NCI-H526 (cell line): ENCODE data around the gene PPP6R2.
"Not testable (repeated sequence)": the region's sequence is repeated elsewhere in the genome, so short reads cannot be mapped to it uniquely, and the experiment has no call there.

Experiments used
- DNase-seq, 2 experiments: peaks; one replicate each; lab custom pipeline; 2025; lab: John Stamatoyannopoulos, UW

Gene PPP6R2

GRCh38 chr22:50400406-50400805 is 57.3 kb downstream of the PPP6R2 start:
- DNase-seq = no peak

GRCh38 chr22:50400931-50401330 is 57.8 kb downstream of the PPP6R2 start:
- no peak for DNase-seq

GRCh38 chr22:50401907-50402306 is 58.8 kb downstream of the PPP6R2 start:
- no peak for DNase-seq

GRCh38 chr22:50403701-50404101 is 60.6 kb downstream of the PPP6R2 start:
- no peak for DNase-seq

GRCh38 chr22:50406416-50407170 is 63.5 kb downstream of the PPP6R2 start:
- no peak for DNase-seq

- DNase-seq = no peak
Measured at GRCh38 chr22:50408311-50408710, 65.2 kb downstream of the PPP6R2 start.

- DNase-seq = not testable (repeated sequence)
Measured at GRCh38 chr22:50408954-50409353, 65.8 kb downstream of the PPP6R2 start.

- no peak for DNase-seq
Measured at GRCh38 chr22:50414476-50415248, 71.5 kb downstream of the PPP6R2 start.

GRCh38 chr22:50415426-50415825 is 72.3 kb downstream of the PPP6R2 start:
- DNase-seq = no peak

GRCh38 chr22:50416996-50417395 is 73.9 kb downstream of the PPP6R2 start:
- DNase-seq = no peak

GRCh38 chr22:50417411-50418210 is 74.5 kb downstream of the PPP6R2 start:
- DNase-seq = no peak

GRCh38 chr22:50418624-50419023 is 75.5 kb downstream of the PPP6R2 start:
- DNase-seq = no peak

GRCh38 chr22:50419116-50419515 is 76.0 kb downstream of the PPP6R2 start:
- no peak for DNase-seq

- DNase-seq = no peak
Measured at GRCh38 chr22:50420015-50420414, 76.9 kb downstream of the PPP6R2 start.

GRCh38 chr22:50420581-50420980 is 77.5 kb downstream of the PPP6R2 start:
- no peak for DNase-seq

GRCh38 chr22:50422046-50422445 is 78.9 kb downstream of the PPP6R2 start:
- no peak for DNase-seq

GRCh38 chr22:50422961-50423815 is 80.1 kb downstream of the PPP6R2 start:
- DNase-seq = no peak

- no peak for DNase-seq
Measured at GRCh38 chr22:50423956-50424355, 80.8 kb downstream of the PPP6R2 start.

- no peak for DNase-seq
Measured at GRCh38 chr22:50425179-50425916, 82.2 kb downstream of the PPP6R2 start.

GRCh38 chr22:50432131-50432876 is 89.2 kb downstream of the PPP6R2 start:
- no peak for DNase-seq
